H9 (cell line): ENCODE measurements around the gene PHOX2A. TPM values are rescaled to one million over a fixed set of nuclear protein-coding genes. Genes with fewer than 3 reads are reported as not detected.

Experiments used
- DNase-seq: peaks from one replicate; pipeline ENCODE4 v3.0.0-alpha.2; 2017
- H2AFZ ChIP-seq: one replicate; pipeline ENCODE4 v1.6.1; 2013; ENCODE audit warnings: mild to moderate bottlenecking, low read length, control low read depth, moderate library complexity
- H2AK5ac ChIP-seq: 2 replicates; pipeline ENCODE4 v1.6.1; 2013; ENCODE audit warnings: low read length, control low read depth, mixed read lengths; ENCODE audit not compliant: insufficient read length
- H2BK120ac ChIP-seq: one replicate; pipeline ENCODE4 v1.6.1; 2013; ENCODE audit warnings: low read depth, mild to moderate bottlenecking, low read length, control low read depth, inconsistent platforms; ENCODE audit not compliant: poor library complexity, severe bottlenecking
- H2BK12ac ChIP-seq: 2 replicates; pipeline ENCODE4 v1.6.1; 2013; ENCODE audit warnings: low read length, control low read depth, mixed read lengths, low read depth; ENCODE audit not compliant: insufficient read length
- H2BK15ac ChIP-seq: 2 replicates; pipeline ENCODE4 v1.6.1; 2013; ENCODE audit warnings: low read depth, low read length, control low read depth
- H2BK20ac ChIP-seq: one replicate; pipeline ENCODE4 v1.6.1; 2013; ENCODE audit warnings: low read depth, mild to moderate bottlenecking, low read length, control low read depth, inconsistent platforms; ENCODE audit not compliant: poor library complexity, severe bottlenecking
- H2BK5ac ChIP-seq: 2 replicates; pipeline ENCODE4 v1.6.1; 2013; ENCODE audit warnings: low read length, control low read depth, mixed read lengths; ENCODE audit not compliant: insufficient read length
- H3K14ac ChIP-seq: 2 replicates; pipeline ENCODE4 v1.6.1; 2013; ENCODE audit warnings: low read length, control low read depth; ENCODE audit not compliant: insufficient read depth
- H3K18ac ChIP-seq: 2 replicates; pipeline ENCODE4 v1.6.1; 2013; ENCODE audit warnings: low read depth, mild to moderate bottlenecking, mixed read lengths, low read length, control low read depth; ENCODE audit not compliant: insufficient read length
- H3K23ac ChIP-seq: 2 replicates; pipeline ENCODE4 v1.6.1; 2013; ENCODE audit warnings: low read length, control low read depth, mixed read lengths, low read depth; ENCODE audit not compliant: insufficient read length
- H3K23me2 ChIP-seq: 2 replicates; pipeline ENCODE4 v1.6.1; 2013; ENCODE audit warnings: low read depth, mild to moderate bottlenecking, mixed read lengths, low read length, control low read depth; ENCODE audit not compliant: insufficient read length, poor library complexity, severe bottlenecking
- H3K27ac ChIP-seq: 2 replicates; pipeline ENCODE4 v1.5.1; 2013; ENCODE audit warnings: low read length, control low read depth, mixed read lengths, low read depth; ENCODE audit not compliant: insufficient read length
- H3K27me3 ChIP-seq: 2 replicates; pipeline ENCODE4 v1.6.1; 2013; ENCODE audit warnings: low read length, control low read depth, inconsistent platforms; ENCODE audit not compliant: insufficient read depth
- H3K4ac ChIP-seq: 2 replicates; pipeline ENCODE4 v1.6.1; 2013; ENCODE audit warnings: low read depth, mild to moderate bottlenecking, control low read depth, inconsistent platforms, low read length, moderate library complexity
- H3K4me1 ChIP-seq: 2 replicates; pipeline ENCODE4 v1.6.1; 2013; ENCODE audit warnings: low read length, control low read depth, inconsistent platforms; ENCODE audit not compliant: insufficient read depth
- H3K4me2 ChIP-seq: 2 replicates; pipeline ENCODE4 v1.6.1; 2013; ENCODE audit warnings: low read length, control low read depth, mixed read lengths; ENCODE audit not compliant: insufficient read length, insufficient read depth
- H3K56ac ChIP-seq: 2 replicates; pipeline ENCODE4 v1.6.1; 2013; ENCODE audit warnings: low read depth, mild to moderate bottlenecking, mixed read lengths, low read length, control low read depth; ENCODE audit not compliant: insufficient read length
- H3K79me1 ChIP-seq: 2 replicates; pipeline ENCODE4 v1.6.1; 2013; ENCODE audit warnings: low read depth, mild to moderate bottlenecking, moderate library complexity, low read length, control low read depth, inconsistent platforms; ENCODE audit not compliant: insufficient read depth, poor library complexity, severe bottlenecking
- H3K79me2 ChIP-seq: 2 replicates; pipeline ENCODE4 v1.6.1; 2013; ENCODE audit warnings: low read length, control low read depth, inconsistent platforms; ENCODE audit not compliant: insufficient read depth
- H3K9ac ChIP-seq: 2 replicates; pipeline ENCODE4 v1.6.1; 2013; ENCODE audit warnings: low read length, control low read depth, mixed read lengths; ENCODE audit not compliant: insufficient read length; ENCODE audit errors: extremely low read depth
- H3K9me3 ChIP-seq: one replicate; pipeline ENCODE4 v1.6.1; 2013; ENCODE audit warnings: low read depth, low read length, inconsistent platforms; ENCODE audit not compliant: control insufficient read depth
- H3T11ph ChIP-seq: one replicate; pipeline ENCODE4 v1.6.1; 2013; ENCODE audit warnings: mild to moderate bottlenecking, low read length, control low read depth, inconsistent platforms
- H4K20me1 ChIP-seq: one replicate; pipeline ENCODE4 v1.6.1; 2013; ENCODE audit not compliant: control insufficient read depth, insufficient read length, insufficient read depth
- H4K5ac ChIP-seq: 2 replicates; pipeline ENCODE4 v1.6.1; 2013; ENCODE audit warnings: low read depth, mild to moderate bottlenecking, mixed read lengths, low read length, control low read depth; ENCODE audit not compliant: insufficient read length
- H4K8ac ChIP-seq: replicated peaks from 2 replicates; pipeline ENCODE4 v1.6.1; 2013; ENCODE audit warnings: low read length, control low read depth, mixed read lengths, low read depth; ENCODE audit not compliant: insufficient read length
- H4K91ac ChIP-seq: 2 replicates; pipeline ENCODE4 v1.6.1; 2013; ENCODE audit warnings: low read depth, mild to moderate bottlenecking, moderate library complexity, mixed read lengths, low read length, control low read depth; ENCODE audit not compliant: insufficient read length
- H3K27ac Mint-ChIP-seq, 3 experiments: 2 replicates in 2 of 3; 3 replicates in 1 of 3; pipeline ENCODE4 v1.8.0; 2020 to 2021; ENCODE audit warnings: mixed read lengths in 3 of 3, mild to moderate bottlenecking in 1 of 3, moderate library complexity in 1 of 3
- H3K27me3 Mint-ChIP-seq: 2 replicates; pipeline ENCODE4 v1.8.0; 2021; ENCODE audit warnings: low read depth, mild to moderate bottlenecking, moderate library complexity, mixed read lengths
- H3K36me3 Mint-ChIP-seq, 3 experiments: 2 replicates in 2 of 3; 3 replicates in 1 of 3; pipeline ENCODE4 v1.8.0; 2020 to 2021; ENCODE audit warnings: low read depth in 3 of 3, mixed read lengths in 3 of 3; ENCODE audit not compliant: insufficient read depth in 1 of 3
- H3K4me1 Mint-ChIP-seq, 2 experiments: 2 replicates each; pipeline ENCODE4 v1.8.0; 2020; ENCODE audit warnings: mixed read lengths in 2 of 2
- H3K4me3 Mint-ChIP-seq, 2 experiments: 2 replicates in 1 of 2; 3 replicates in 1 of 2; pipeline ENCODE4 v1.8.0; 2020 to 2021; ENCODE audit warnings: mild to moderate bottlenecking in 2 of 2, mixed read lengths in 2 of 2, moderate library complexity in 1 of 2
- H3K9me3 Mint-ChIP-seq, 2 experiments: 2 replicates in 1 of 2; 3 replicates in 1 of 2; pipeline ENCODE4 v1.8.0; 2020; ENCODE audit warnings: mild to moderate bottlenecking in 2 of 2, mixed read lengths in 2 of 2, moderate library complexity in 1 of 2
- CTCF ChIP-seq: fragments of 200-600 bp; sonication (generic); conservative IDR thresholded peaks from 3 replicates; pipeline ENCODE4 v1.8.0; 2021; ENCODE audit warnings: antibody characterized with exemption, mild to moderate bottlenecking
- WGBS: extraction: QIAGEN DNeasy Blood & Tissue Kit; methylation state at CpG from one replicate; pipeline ENCODE4 v1.1.7; 2013; ENCODE audit warnings: missing lambda C conversion rate, low lambda C conversion rate, mixed read lengths; ENCODE audit not compliant: insufficient read length; ENCODE audit errors: extremely low coverage; 5-methylcytosine and 5-hydroxymethylcytosine counted together
- total RNA-seq: library from RNA; stranded (reverse); gene quantifications from 2 replicates; pipeline ENCODE4 v1.2.1, GENCODE V29; 2021

Gene PHOX2A
- total RNA-seq, 1 experiment from 2014 or later = 1.4 TPM

- peak overlapping the region; percentile 31 to 77 (median 55); a peak in 3 of 7 replicates for H3K27ac Mint-ChIP-seq
- H2BK12ac ChIP-seq = no peak overlapping the region
- H3K23me2 ChIP-seq = peaks cover 18% of the 10 kb centered on the region
- H2AFZ ChIP-seq = no peak overlapping the region
- no peak overlapping the region for H4K8ac ChIP-seq
- no peak overlapping the region for H3K18ac ChIP-seq
- no peaks in the 10 kb centered on the region for H3K9me3 ChIP-seq
- H3K27me3 ChIP-seq = peaks cover 26% of the 10 kb centered on the region
- no peak overlapping the region for H3K4ac ChIP-seq
- peaks cover 5% of the 10 kb centered on the region; the same call in 1 of the 2 replicates for H3K4me1 ChIP-seq
- peaks cover 21 to 33% of the 10 kb centered on the region in 2 experiments for H3K4me1 Mint-ChIP-seq
- no peak overlapping the region for H3K27ac ChIP-seq
- no peak overlapping the region for H2BK120ac ChIP-seq
- H2BK15ac ChIP-seq = no peak overlapping the region
- no peak overlapping the region for H3K9ac ChIP-seq
- no peak overlapping the region for H4K91ac ChIP-seq
- H3K56ac ChIP-seq = no peak overlapping the region
- H3K36me3 Mint-ChIP-seq = peaks cover 18 to 63% (median 46%) of the 10 kb centered on the region in 3 experiments; a peak in 6 of 7 replicates
- WGBS = no CpG with 5 or more reads among the region's 2 CpGs
- no peaks in the 10 kb centered on the region for H3K79me2 ChIP-seq
- H4K20me1 ChIP-seq = peaks cover 2% of the 10 kb centered on the region
- no peak overlapping the region for H3K4me3 Mint-ChIP-seq
- no peak overlapping the region for H2BK5ac ChIP-seq
- peaks cover 21% of the 10 kb centered on the region for H3K27me3 Mint-ChIP-seq
- H3K23ac ChIP-seq = no peak overlapping the region
- no peak overlapping the region for H2AK5ac ChIP-seq
- no peak for DNase-seq
- H3K9me3 Mint-ChIP-seq = peaks cover 0 to 3% of the 10 kb centered on the region in 2 experiments; a peak in 2 of 5 replicates
- H4K5ac ChIP-seq = no peak overlapping the region
- no peak overlapping the region for H2BK20ac ChIP-seq
- H3K4me2 ChIP-seq = no peak overlapping the region
- no peak overlapping the region for H3K14ac ChIP-seq
- no peak for TF ChIP-seq CTCF
- H3K79me1 ChIP-seq = no peaks in the 10 kb centered on the region
- no peak overlapping the region for H3T11ph ChIP-seq
Measured at GRCh38 chr11:72236774-72237111, 7.2 kb downstream of the PHOX2A start.
